ENCODE data around the gene CD22. TPM values are rescaled to one million over a fixed set of nuclear protein-coding genes. Genes with fewer than 3 reads are reported as not detected.

The CD22 gene
- total RNA-seq, 4 donors from 2014 or later: 0.91 to 4.2 TPM; not detected in 2

GRCh38 chr19:35313587-35313986 is 15.4 kb upstream of the CD22 start:
- TF ChIP-seq POLR2A (IDR thresholded peaks at IDR 0.05): no peak
- no peak for TF ChIP-seq CTCF (IDR thresholded peaks at IDR 0.05)
- DNase-seq (ENCODE audit: low spot score in 2 of 2): no peak
- 28 to 31% methylated on average over 7 of the region's 7 CpGs for WGBS, 2 donors
- H3K4me3 ChIP-seq (ENCODE audit: low read depth, poor library complexity, severe bottlenecking): no peak overlapping the region
- intact Hi-C loops (cut with DNase I; ENCODE audit: low total_unique reads): no loop called here

- intact Hi-C loops (cut with DNase I; ENCODE audit: low total_unique reads): no loop called here
- no peak for DNase-seq (ENCODE audit: low spot score in 2 of 2)
- no peak overlapping the region for H3K4me3 ChIP-seq (ENCODE audit: low read depth, poor library complexity, severe bottlenecking)
- WGBS, 2 donors: 81% methylated on average over 8 of the region's 8 CpGs
- TF ChIP-seq POLR2A (IDR thresholded peaks at IDR 0.05): no peak
- no peak for TF ChIP-seq CTCF (IDR thresholded peaks at IDR 0.05)
These were observed 15.0 kb upstream of the CD22 start for GRCh38 chr19:35314031-35314430.

- WGBS, 2 donors: 87 to 91% methylated on average over 10 of the region's 10 CpGs
- intact Hi-C loops (cut with DNase I; ENCODE audit: low total_unique reads): no loop called here
- no peak for DNase-seq (ENCODE audit: low spot score in 2 of 2)
- TF ChIP-seq POLR2A (IDR thresholded peaks at IDR 0.05) (no peak), CTCF (IDR thresholded peaks at IDR 0.05) (no peak)
- no peak overlapping the region for H3K4me3 ChIP-seq (ENCODE audit: low read depth, poor library complexity, severe bottlenecking)
These were observed 14.0 kb upstream of the CD22 start for GRCh38 chr19:35314858-35315470.

GRCh38 chr19:35315883-35316282 is 13.1 kb upstream of the CD22 start:
- no peak overlapping the region for H3K4me3 ChIP-seq (ENCODE audit: low read depth, poor library complexity, severe bottlenecking)
- DNase-seq (ENCODE audit: low spot score in 2 of 2): no peak
- intact Hi-C loops (cut with DNase I; ENCODE audit: low total_unique reads): no loop called here
- TF ChIP-seq CTCF (IDR thresholded peaks at IDR 0.05) (no peak), POLR2A (IDR thresholded peaks at IDR 0.05) (no peak)
- 84 to 86% methylated on average over 9 of the region's 9 CpGs for WGBS, 2 donors

GRCh38 chr19:35316560-35316959 is 12.4 kb upstream of the CD22 start:
- intact Hi-C loops (cut with DNase I; ENCODE audit: low total_unique reads): no loop called here
- TF ChIP-seq POLR2A (IDR thresholded peaks at IDR 0.05) (no peak), CTCF (IDR thresholded peaks at IDR 0.05) (no peak)
- 78 to 88% methylated on average over 9 of the region's 9 CpGs for WGBS, 2 donors
- H3K4me3 ChIP-seq (ENCODE audit: low read depth, poor library complexity, severe bottlenecking): no peak overlapping the region
- no peak for DNase-seq (ENCODE audit: low spot score in 2 of 2)

- peak in 1 of 2 donors; percentile 41 for DNase-seq (ENCODE audit: low spot score in 2 of 2)
- intact Hi-C loops (cut with DNase I; ENCODE audit: low total_unique reads): no loop called here
- TF ChIP-seq CTCF (IDR thresholded peaks at IDR 0.05) (no peak), POLR2A (IDR thresholded peaks at IDR 0.05) (no peak)
- 77 to 81% methylated on average over 7 of the region's 7 CpGs for WGBS, 2 donors
- H3K4me3 ChIP-seq (ENCODE audit: low read depth, poor library complexity, severe bottlenecking): no peak overlapping the region
These were observed 11.4 kb upstream of the CD22 start for GRCh38 chr19:35317464-35318043.
